ENCODE measurements around the gene GGN.
A peak's percentile ranks its signal among the peaks of the same experiment; 100 is the strongest.
"Not testable (repeated sequence)": the region's sequence is repeated elsewhere in the genome, so short reads cannot be mapped to it uniquely, and the experiment has no call there.

GGN gene

DNA sequence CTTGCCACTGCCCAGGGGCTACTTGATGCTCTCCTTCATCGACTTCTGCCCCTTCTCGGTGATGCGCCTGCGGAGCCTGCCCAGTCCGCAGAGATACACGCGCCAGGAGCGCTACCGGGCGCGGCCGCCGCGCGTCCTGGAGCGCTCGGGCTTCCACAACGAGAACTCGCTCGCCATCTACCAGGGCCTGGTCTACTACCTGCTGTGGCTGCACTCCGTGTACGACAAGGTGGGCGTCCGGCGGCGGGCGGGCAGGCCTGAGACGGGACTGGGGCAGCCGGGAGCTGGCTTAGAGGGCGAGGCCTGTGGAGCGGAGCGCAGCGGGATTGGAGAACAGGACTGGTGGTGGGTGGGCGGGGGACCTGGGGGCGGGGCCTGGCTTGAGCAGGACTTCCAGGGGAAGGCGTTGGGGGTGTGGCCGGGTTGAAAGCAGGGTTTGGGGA, 26.2 kb downstream of the GGN start:
- DNase-seq (ENCODE audit: low read depth in 2 of 2), result peak in 1 of 2 experiments; percentile 17

DNA sequence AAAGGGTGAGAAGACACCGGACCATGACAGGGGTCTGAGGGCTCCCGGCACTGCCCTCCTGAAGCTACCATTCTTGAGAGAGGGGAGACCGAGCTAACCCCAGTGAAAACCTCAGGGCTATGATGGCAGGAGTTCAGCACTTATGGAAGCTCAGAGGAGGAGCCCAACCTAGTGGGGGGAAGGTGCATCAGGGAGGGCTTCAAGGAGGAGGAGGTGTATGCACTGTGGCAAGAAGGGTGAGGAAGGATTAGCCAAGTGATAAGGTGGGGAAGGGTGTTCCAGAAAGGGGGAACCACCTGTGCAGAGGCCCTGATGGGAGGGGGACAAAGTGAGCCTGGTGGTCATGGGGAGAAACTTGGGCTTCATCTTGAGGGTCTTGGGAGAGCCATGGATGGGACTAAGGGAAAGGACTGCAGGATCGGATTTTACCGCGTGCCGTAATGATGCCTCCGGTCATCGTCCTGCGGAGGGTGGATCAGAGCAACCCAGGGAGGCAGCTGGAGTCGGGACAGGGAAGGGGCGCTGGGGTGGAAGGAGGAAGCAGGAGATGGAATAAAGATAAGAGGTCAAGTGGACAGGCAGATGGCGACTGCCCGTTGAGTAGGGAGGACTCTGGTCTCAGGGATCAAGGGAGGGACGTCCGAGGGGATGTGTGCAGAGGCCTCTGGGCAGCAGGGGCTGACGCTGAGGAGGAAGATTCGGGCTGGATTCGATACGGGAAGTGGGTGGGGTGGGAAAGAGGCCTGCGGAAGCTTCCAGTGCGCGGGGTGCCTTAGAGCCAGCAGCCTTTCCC, 26.8 kb downstream of the GGN start:
- no peak for DNase-seq (ENCODE audit: low read depth in 2 of 2)

DNA sequence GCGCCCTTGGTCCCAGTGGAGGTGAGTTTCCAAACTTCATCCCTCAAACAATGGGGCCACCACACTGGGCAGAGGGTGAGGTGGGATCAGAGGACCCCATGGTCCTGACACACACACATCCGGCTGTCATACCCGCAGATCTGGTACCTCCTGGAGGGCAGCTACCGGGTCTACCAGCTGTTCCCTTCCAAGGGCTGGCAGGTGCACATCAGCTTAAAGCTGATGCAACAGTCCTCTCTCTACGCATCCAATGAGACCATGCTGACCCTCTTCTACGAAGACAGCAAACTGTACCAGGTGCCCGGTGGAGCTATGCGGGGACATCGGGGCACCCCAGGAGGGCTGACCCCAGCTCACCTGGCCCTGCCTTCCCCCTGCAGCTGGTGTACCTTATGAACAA, 27.5 kb downstream of the GGN start:
- no peak for DNase-seq (ENCODE audit: low read depth in 2 of 2)

DNA sequence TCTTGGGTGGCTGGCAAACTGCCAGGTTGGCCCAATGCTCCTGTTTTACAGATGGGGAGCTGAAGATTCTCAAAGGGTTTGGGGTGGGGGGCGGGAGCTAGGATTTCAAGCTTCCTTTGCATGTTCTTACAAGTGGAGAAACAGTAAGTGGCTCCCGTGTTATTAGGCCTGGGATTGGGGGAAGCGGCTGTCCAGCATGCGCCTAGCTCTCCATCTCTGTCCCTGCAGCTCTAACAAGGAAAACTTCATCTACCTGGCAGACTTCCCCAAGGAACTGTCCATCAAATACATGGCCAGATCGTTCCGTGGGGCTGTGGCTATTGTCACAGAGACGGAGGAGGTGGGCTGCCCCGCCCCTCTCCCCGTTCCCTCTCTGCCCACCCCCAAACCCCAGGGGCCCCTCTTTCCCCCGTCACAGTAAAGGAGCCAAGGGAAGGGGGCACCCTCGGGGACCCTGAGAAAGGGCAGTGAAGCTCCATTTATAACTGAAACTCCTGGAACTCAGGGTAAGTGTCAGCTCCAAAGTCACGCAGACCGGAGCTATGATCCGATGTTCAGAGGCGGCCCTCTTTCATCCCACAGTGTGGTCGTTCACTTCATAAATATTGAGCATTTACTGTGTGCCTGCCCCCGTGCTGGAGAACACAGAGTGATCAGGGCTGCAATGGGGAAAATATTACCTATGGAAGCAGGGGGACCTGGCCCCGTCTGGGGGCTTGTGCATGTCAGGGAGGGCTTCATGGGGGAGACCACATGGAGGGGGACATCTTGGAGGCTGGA, 28.4 kb downstream of the GGN start:
- no peak for DNase-seq (ENCODE audit: low read depth in 2 of 2)

DNA sequence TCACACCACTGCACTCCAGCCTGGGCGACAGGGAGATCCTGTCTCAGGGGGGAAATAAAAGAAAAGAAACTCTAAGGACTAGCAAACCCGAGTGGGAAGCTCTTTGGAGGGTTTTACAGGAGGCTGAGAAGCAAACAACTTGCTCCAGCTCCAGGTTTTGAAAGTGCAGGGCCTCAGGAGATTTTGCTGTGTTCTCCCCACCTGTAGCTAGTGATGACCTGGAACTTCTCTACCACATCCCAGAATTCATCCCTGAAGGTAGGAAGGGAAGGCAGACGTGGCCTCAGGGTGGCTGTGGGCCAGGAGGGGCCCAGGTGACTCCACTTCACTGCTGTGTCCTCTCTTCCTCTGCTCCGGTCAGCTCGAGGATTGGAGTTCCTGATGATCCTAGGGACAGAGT, 29.8 kb downstream of the GGN start:
- no peak for DNase-seq (ENCODE audit: low read depth in 2 of 2)

DNA sequence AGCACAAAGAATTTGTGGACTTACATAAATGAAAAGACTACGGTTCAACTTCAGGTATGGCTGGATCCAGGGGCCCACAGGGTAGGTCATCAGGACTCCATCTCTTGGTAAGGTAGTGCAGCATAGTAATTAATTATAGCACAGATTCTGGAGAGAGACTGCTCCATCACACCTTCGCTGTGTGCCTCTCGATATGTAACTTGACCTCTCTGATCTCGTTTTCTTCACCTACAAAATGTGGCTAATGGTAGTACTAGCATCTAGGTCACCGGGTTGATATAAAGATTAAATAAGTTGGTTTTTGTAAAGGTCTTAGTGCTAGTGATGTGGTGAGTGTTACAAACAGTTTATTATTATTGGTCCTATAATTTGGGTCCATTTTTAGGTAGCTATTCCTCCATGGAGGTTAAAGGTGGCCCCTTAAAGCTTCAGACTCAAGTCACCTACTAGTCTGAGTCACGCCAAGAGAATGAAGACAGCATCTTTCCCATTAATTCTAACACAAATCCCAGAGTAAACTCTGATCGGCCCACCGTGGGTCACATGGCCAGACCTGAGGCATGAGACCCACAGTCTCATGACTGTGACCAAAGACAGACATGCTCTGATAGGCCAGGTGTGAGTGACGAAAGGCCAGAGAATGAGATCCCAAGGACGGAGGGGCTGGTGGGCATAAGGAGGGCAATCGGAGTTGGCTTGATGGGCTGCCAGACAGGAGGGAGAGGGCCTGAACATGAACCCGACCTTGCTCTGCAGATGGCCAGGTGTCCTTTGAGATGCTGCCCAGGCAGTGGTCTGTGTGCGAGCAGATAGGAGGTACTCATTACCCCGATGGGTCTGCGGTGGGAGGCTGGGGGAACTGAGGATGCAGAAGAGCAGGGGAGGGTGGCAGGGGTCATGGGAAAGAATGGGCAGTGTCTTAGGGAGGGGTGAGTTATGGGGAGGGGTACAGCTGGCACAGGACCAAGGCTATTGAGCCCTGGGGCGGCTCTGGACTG, 31.8 kb downstream of the GGN start:
- DNase-seq (ENCODE audit: low read depth in 2 of 2), result no peak

DNA sequence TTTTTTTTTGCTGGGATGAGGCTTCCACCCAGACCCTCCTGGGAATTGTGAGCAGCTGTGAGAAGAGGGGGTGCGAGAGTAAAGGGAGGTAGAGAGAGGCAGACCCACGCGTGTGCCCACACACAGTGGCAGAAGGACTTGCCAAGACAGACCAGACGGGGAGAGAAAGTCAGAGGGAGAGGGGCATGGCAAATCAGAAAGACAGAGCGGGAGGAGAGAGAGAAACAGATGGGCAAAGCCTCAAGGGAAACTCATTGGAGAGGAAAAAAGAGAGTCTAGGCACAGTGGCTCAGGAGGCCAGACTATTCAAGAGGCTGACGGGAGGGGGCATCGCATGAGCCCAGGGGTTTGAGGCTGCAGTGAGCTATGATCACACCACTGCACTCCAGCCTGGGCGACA, 35.2 kb downstream of the GGN start:
- no peak for DNase-seq (ENCODE audit: low read depth in 2 of 2)

DNA sequence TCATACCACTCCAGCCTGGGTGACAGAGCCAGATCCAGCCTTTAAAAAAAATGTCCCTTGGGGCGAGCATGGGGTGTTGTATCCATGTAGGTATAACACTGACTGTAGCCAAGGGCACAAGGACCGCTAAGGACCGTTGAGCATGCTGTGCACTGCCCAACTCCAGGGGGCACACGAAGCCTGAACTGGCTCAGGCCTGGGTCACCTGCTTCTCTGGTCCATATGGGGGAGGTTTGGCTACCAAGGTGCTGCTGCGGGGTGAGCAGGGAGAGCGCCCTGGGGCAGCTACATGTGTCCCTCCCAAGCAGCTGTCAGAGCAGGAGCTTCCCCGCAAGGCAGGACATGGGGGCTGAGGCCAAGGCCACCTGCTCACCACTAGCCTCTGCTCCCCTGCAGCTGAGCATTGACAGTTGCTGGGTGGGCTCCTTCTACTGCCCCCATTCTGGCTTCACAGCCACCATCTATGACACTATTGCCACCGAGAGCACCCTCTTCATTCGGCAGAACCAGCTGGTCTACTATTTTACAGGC, 35.9 kb downstream of the GGN start:
- no peak for DNase-seq (ENCODE audit: low read depth in 2 of 2)

DNA sequence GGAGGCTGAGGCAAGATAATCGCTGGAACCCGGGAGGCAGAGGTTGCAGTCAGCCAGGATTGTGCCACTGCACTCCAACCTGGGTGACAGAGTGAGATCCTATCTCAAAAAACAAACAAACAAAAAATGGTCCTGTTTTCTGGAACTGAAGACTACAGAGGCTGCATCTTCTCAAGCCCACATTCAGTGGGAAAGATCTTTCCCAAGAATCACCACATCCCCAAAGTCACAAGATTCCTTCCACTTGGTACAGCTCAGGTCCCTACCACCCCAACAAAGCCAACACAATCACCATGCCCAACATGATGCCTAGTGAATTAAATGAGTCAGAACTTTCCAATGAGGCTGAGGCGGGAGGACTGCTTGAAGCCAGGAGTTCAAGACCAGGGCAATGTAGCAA, 37.0 kb downstream of the GGN start:
- DNase-seq (ENCODE audit: low read depth in 2 of 2), result no peak

DNA sequence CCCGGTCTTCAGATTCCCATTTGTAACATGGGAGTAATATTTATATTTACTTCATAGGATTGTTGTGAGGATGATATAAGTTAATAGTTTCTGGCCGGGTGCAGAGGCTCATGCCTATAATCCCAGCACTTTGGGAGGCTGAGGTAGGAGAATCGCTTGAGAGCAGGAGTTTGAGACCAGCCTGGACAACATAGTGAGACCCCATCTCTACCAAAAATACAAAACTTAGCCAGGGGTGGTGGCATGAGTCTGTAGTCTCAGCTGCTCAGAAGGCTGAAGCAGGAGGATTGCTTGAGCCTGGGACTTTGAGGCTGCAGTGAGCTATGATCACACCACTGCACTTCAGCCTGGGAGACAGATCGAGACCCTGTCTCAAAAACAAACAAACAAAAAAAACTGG, 41.0 kb downstream of the GGN start:
- DNase-seq (ENCODE audit: low read depth in 2 of 2), result no peak

DNA sequence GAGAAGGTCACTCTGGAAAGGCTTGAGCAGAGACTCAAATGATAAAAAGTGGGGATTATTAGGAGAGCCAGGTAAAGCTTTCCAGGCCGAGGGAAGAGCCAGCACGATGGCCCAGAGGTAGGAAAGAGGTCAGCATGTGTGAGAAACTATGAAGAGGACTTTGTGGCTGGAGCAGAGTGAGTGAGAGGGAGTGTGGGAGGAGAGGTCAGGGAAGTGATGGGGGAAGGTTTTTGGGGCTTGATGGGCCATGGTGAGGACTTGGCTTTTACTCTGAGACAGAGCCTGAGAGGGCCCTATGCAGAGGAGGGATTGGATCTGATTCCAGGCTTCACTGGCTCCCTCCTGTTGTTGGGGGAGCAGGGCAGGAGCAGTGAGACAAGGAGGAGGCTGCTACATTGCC, 46.9 kb downstream of the GGN start:
- DNase-seq (ENCODE audit: low read depth in 2 of 2), result no peak

DNA sequence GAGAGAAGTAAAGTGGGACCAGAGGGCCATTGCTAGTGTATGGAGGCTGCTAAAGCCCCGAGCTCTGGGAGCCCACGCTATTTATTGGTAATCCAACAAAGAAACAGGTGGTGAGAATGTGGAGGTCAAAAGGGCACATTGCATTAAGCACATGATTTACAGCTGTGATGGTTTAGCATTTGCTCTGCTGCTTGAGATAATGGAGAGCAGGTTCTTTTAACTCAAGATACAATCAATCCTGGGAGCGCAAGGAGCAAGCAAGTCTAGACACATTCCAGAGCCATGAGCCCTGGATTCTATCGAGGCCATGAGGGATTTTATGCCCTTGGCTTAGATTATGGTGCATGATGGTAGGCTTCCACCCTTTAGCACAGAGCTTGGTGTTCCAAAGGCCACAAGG, 48.8 kb downstream of the GGN start:
- DNase-seq (ENCODE audit: low read depth in 2 of 2), result not testable (repeated sequence)

DNA sequence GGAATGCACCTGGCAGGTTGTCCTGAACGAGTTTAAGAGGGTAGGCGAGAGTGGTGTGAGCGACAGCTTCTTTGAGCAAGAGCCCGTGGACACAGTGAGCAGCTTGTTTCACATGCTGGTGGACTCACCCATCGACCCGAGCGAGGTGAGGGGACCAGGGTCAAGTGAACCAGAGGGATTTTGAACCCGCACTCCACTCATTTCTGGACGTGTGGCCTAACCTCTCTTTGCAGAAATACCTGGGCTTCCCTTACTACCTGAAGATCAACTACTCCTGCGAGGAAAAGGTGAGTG, 50.5 kb downstream of the GGN start:
- no peak for DNase-seq (ENCODE audit: low read depth in 2 of 2)

DNA sequence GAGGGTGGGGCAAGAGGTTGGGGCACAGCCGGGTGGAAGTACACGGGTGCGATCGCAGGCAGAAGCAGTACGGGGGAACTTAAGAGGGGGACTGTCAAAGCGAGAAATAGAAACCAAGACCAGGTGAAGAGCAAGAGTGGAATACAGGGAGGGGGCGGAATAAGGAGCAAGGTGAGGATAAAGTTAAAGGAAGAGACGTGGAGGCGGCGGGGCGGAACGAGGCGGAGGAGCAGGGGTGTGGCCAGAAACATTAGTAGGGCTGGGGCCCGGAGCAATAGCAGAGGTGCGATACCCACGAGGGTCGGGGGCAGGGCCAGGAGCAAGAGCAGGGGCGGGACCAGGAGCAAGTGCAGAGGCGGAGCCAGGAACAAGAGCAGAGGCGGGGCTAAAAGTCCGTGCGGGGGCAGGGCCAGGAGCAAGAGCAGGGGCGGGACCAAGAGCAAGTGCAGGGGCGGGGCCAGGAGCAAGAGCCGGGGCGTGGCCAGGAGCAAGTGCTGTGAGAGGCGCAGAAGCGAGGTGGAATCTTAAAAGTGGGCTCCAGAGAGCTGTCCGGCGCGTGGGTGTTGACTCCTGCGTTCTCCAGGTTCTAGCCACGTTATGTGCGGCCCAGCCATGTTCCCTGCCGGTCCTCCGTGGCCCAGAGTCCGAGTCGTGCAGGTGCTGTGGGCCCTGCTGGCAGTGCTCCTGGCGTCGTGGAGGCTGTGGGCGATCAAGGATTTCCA, 51.0 kb downstream of the GGN start:
- peak; percentile 34 to 40 for DNase-seq (ENCODE audit: low read depth in 2 of 2)

DNA sequence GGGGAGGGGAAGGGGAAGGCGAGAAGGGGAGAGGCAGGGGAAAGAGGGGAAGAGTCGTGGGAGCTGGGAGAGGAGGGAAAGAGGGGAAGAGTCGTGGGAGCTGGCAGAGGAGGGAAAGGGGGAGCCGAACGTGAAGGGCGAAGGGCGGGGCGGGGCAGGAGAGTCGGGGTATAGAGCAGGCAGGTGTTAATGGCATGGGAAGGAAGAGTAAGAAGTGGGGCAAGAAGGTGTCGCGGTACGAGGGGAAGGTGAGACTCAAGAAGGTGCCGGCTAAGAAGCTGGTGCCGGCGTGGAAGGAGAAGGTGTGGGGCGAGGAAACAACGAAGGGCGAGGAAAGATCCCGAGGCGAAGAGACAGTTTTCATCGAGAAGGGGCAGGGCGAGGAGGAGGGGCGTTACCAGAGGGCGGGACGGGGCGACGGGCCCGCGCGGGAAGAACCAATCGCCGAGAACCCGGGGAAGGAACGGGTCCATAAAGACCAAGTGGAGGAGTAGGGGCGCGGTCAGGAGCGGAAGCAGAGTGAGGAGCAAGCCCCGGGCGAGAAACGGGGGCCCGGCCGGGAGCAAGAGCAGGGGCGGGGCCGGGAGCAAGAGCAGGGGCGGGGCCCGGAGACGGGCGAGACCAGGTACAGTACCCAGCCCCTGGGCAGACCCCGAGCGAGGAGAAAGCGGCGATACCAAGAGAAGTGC, 51.7 kb downstream of the GGN start:
- DNase-seq (ENCODE audit: low read depth in 2 of 2), result peak; percentile 76 to 77

Measured in fibroblast of skin of left biceps (primary cell).